HL-60 (cell line): ENCODE data around the gene CCND1.

Experiments used
- DNase-seq, 2 experiments: peaks; one replicate each; pipeline ENCODE4 v3.0.0-alpha.2; 2010 to 2020; ENCODE audit warnings: low read depth in 1 of 2, low spot score in 1 of 2
- H3K27ac ChIP-seq: fragments of 250-450 bp; sonication (Bioruptor Pico); replicated peaks from 2 replicates; pipeline ENCODE4 v1.5.1; 2020; ENCODE audit warnings: mild to moderate bottlenecking, moderate library complexity
- H3K27me3 ChIP-seq: fragments of 250-450 bp; sonication (Bioruptor Pico); 2 replicates; pipeline ENCODE4 v1.5.1; 2021; ENCODE audit warnings: mild to moderate bottlenecking, moderate library complexity; ENCODE audit not compliant: insufficient read depth, poor library complexity, severe bottlenecking
- H3K4me3 ChIP-seq: replicated peaks from 2 replicates; pipeline ENCODE4 v1.5.1; 2011; ENCODE audit warnings: mild to moderate bottlenecking, control low read depth, low read length; ENCODE audit not compliant: insufficient read depth
- CTCF ChIP-seq: IDR thresholded peaks from one replicate; pipeline ENCODE4 v1.5.1; 2011; ENCODE audit warnings: low read length, control low read depth, inconsistent platforms; ENCODE audit not compliant: insufficient read depth
- GABPA ChIP-seq: IDR thresholded peaks from 2 replicates; pipeline ENCODE4 v1.6.1; 2012; ENCODE audit warnings: low read depth
- POLR2AphosphoS5 ChIP-seq: IDR thresholded peaks from 2 replicates; pipeline ENCODE4 v1.6.1; 2012; ENCODE audit warnings: low read depth
- REST ChIP-seq: IDR thresholded peaks from 2 replicates; pipeline ENCODE4 v1.6.1; 2012; ENCODE audit warnings: low read depth; ENCODE audit not compliant: insufficient replicate concordance
- SPI1 ChIP-seq: IDR thresholded peaks from 2 replicates; pipeline ENCODE4 v1.6.1; 2012; ENCODE audit warnings: low read depth, mild to moderate bottlenecking, borderline replicate concordance

Gene CCND1

GRCh38 chr11:69650081-69650831, 9.3 kb downstream of the CCND1 start:
- no peak for DNase-seq
- H3K4me3 ChIP-seq, result no peak overlapping the region
- H3K27me3 ChIP-seq, result no peaks in the 10 kb centered on the region
- H3K27ac ChIP-seq, result no peak overlapping the region
- no peak for TF ChIP-seq POLR2AphosphoS5
- no peak for TF ChIP-seq CTCF
- TF ChIP-seq GABPA, result no peak
- TF ChIP-seq REST, result no peak
- TF ChIP-seq SPI1, result no peak

- no peak for DNase-seq
- no peak overlapping the region for H3K27ac ChIP-seq
- H3K4me3 ChIP-seq, result no peak overlapping the region
Measured at GRCh38 chr11:69650832-69651344, 9.9 kb downstream of the CCND1 start.

More at GRCh38 chr11:69650832-69651344, 9.9 kb downstream of the CCND1 start:
- TF ChIP-seq SPI1, result no peak
- no peak for TF ChIP-seq POLR2AphosphoS5
- TF ChIP-seq GABPA, result no peak
- no peak for TF ChIP-seq REST
- TF ChIP-seq CTCF, result no peak
- no peaks in the 10 kb centered on the region for H3K27me3 ChIP-seq
